HEK293 (cell line): ENCODE results near the gene LSM10.

Experiments
- HOXC10 ChIP-seq: sonication (generic); formaldehyde crosslinking; IDR thresholded peaks from 2 replicates; pipeline ENCODE4 v1.8.1; 2023; ENCODE audit warnings: mild to moderate bottlenecking, missing genetic modification reagents
- KLF1 ChIP-seq: fragments of 450-650 bp; formaldehyde crosslinking; IDR thresholded peaks from 2 replicates; pipeline ENCODE4 v1.5.1; 2016; ENCODE audit warnings: missing biosample characterization, missing genetic modification characterization
- KLF10 ChIP-seq: fragments of 450-650 bp; IDR thresholded peaks from 2 replicates; pipeline ENCODE4 v1.5.1; 2018; ENCODE audit warnings: missing biosample characterization, mild to moderate bottlenecking, missing genetic modification characterization
- MEIS1 ChIP-seq: sonication (generic); formaldehyde crosslinking; IDR thresholded peaks from 2 replicates; pipeline ENCODE4 v1.8.1; 2022; ENCODE audit warnings: missing genetic modification reagents, mild to moderate bottlenecking, borderline replicate concordance
- OVOL3 ChIP-seq: fragments of 450-650 bp; formaldehyde crosslinking; IDR thresholded peaks from 2 replicates; pipeline ENCODE4 v1.5.1; 2016; ENCODE audit warnings: missing biosample characterization, missing genetic modification characterization
- TCF7L2 ChIP-seq: IDR thresholded peaks from 2 replicates; pipeline ENCODE4 v1.6.1; 2011; ENCODE audit warnings: low read depth, mild to moderate bottlenecking, inconsistent platforms, low read length, moderate library complexity, borderline replicate concordance
- WT1 ChIP-seq: fragments of 450-650 bp; formaldehyde crosslinking; IDR thresholded peaks from 2 replicates; pipeline ENCODE4 v1.5.1; 2016; ENCODE audit warnings: missing biosample characterization, missing genetic modification characterization
- YY1 ChIP-seq: fragments of 450-650 bp; formaldehyde crosslinking; IDR thresholded peaks from 2 replicates; pipeline ENCODE4 v1.5.1; 2018; ENCODE audit warnings: missing biosample characterization, missing genetic modification characterization
- ZFP69B ChIP-seq: fragments of 450-650 bp; formaldehyde crosslinking; IDR thresholded peaks from 2 replicates; pipeline ENCODE4 v1.5.1; 2016; ENCODE audit warnings: missing biosample characterization, missing genetic modification characterization
- ZNF132 ChIP-seq: fragments of 450-650 bp; formaldehyde crosslinking; IDR thresholded peaks from 2 replicates; pipeline ENCODE4 v1.5.1; 2017; ENCODE audit warnings: missing biosample characterization, missing genetic modification characterization, borderline replicate concordance
- ZNF133 ChIP-seq: fragments of 450-650 bp; formaldehyde crosslinking; IDR thresholded peaks from 2 replicates; pipeline ENCODE4 v1.5.1; 2016; ENCODE audit warnings: missing biosample characterization, missing genetic modification characterization
- ZNF157 ChIP-seq: fragments of 450-650 bp; formaldehyde crosslinking; IDR thresholded peaks from 2 replicates; pipeline ENCODE4 v1.5.1; 2016; ENCODE audit warnings: missing biosample characterization, missing genetic modification characterization
- ZNF16 ChIP-seq: fragments of 450-650 bp; formaldehyde crosslinking; IDR thresholded peaks from 2 replicates; pipeline ENCODE4 v1.5.1; 2016; ENCODE audit warnings: low read depth, missing biosample characterization, missing genetic modification characterization
- ZNF2 ChIP-seq: fragments of 450-650 bp; formaldehyde crosslinking; IDR thresholded peaks from 2 replicates; pipeline ENCODE4 v1.5.1; 2016; ENCODE audit warnings: missing biosample characterization, missing genetic modification characterization
- ZNF223 ChIP-seq: fragments of 450-650 bp; formaldehyde crosslinking; IDR thresholded peaks from 2 replicates; pipeline ENCODE4 v1.5.1; 2016; ENCODE audit warnings: missing biosample characterization, missing genetic modification characterization
- ZNF239 ChIP-seq: fragments of 450-650 bp; formaldehyde crosslinking; IDR thresholded peaks from 2 replicates; pipeline ENCODE4 v1.5.1; 2016; ENCODE audit warnings: missing biosample characterization, missing genetic modification characterization
- ZNF350 ChIP-seq: fragments of 450-650 bp; formaldehyde crosslinking; IDR thresholded peaks from 2 replicates; pipeline ENCODE4 v1.5.0; 2017; ENCODE audit warnings: missing biosample characterization, mild to moderate bottlenecking, missing genetic modification characterization
- ZNF501 ChIP-seq: fragments of 450-650 bp; formaldehyde crosslinking; IDR thresholded peaks from 2 replicates; pipeline ENCODE4 v1.5.1; 2016; ENCODE audit warnings: missing biosample characterization, missing genetic modification characterization
- ZNF544 ChIP-seq: fragments of 450-650 bp; formaldehyde crosslinking; IDR thresholded peaks from 2 replicates; pipeline ENCODE4 v1.5.0; 2017; ENCODE audit warnings: missing biosample characterization, missing genetic modification characterization
- ZNF626 ChIP-seq: fragments of 450-650 bp; sonication (Bioruptor Pico); formaldehyde crosslinking; IDR thresholded peaks from 2 replicates; pipeline ENCODE4 v1.5.1; 2018; ENCODE audit warnings: missing biosample characterization, missing genetic modification characterization, inconsistent platforms
- ZNF670 ChIP-seq: fragments of 450-650 bp; formaldehyde crosslinking; IDR thresholded peaks from 2 replicates; pipeline ENCODE4 v1.5.1; 2016; ENCODE audit warnings: missing biosample characterization, missing genetic modification characterization, low read depth
- ZNF843 ChIP-seq: fragments of 450-650 bp; formaldehyde crosslinking; IDR thresholded peaks from 2 replicates; pipeline ENCODE4 v1.5.1; 2016; ENCODE audit warnings: missing biosample characterization, missing genetic modification characterization
- TF ChIP-seq, protein P1 (sequence below): fragments of 450-650 bp; formaldehyde crosslinking; optimal IDR thresholded peaks from 2 replicates; pipeline ENCODE3; 2016; ENCODE audit warnings: missing biosample characterization, mild to moderate bottlenecking, missing genetic modification characterization
- TF ChIP-seq, protein P2 (sequence below): fragments of 450-650 bp; formaldehyde crosslinking; IDR thresholded peaks from 2 replicates; pipeline ENCODE4 v1.5.1; 2016; ENCODE audit warnings: missing biosample characterization, missing genetic modification characterization
- TF ChIP-seq, protein P3 (sequence below): fragments of 450-650 bp; formaldehyde crosslinking; IDR thresholded peaks from 2 replicates; pipeline ENCODE4 v1.5.1; 2016; ENCODE audit warnings: missing biosample characterization, missing genetic modification characterization
- TF ChIP-seq, protein P4 (sequence below): sonication (generic); formaldehyde crosslinking; IDR thresholded peaks from 2 replicates; pipeline ENCODE4 v1.8.1; 2022; ENCODE audit warnings: mild to moderate bottlenecking, moderate library complexity, missing genetic modification reagents
- TF ChIP-seq, protein P5 (sequence below): fragments of 450-650 bp; formaldehyde crosslinking; conservative IDR thresholded peaks from 2 replicates; pipeline ENCODE4 v1.5.1; 2016; ENCODE audit warnings: low read depth, missing biosample characterization, missing genetic modification characterization
- TF ChIP-seq, protein P6 (sequence below): fragments of 450-650 bp; formaldehyde crosslinking; IDR thresholded peaks from 2 replicates; pipeline ENCODE4 v1.5.1; 2017; ENCODE audit warnings: missing biosample characterization, missing genetic modification characterization

Gene LSM10

DNA sequence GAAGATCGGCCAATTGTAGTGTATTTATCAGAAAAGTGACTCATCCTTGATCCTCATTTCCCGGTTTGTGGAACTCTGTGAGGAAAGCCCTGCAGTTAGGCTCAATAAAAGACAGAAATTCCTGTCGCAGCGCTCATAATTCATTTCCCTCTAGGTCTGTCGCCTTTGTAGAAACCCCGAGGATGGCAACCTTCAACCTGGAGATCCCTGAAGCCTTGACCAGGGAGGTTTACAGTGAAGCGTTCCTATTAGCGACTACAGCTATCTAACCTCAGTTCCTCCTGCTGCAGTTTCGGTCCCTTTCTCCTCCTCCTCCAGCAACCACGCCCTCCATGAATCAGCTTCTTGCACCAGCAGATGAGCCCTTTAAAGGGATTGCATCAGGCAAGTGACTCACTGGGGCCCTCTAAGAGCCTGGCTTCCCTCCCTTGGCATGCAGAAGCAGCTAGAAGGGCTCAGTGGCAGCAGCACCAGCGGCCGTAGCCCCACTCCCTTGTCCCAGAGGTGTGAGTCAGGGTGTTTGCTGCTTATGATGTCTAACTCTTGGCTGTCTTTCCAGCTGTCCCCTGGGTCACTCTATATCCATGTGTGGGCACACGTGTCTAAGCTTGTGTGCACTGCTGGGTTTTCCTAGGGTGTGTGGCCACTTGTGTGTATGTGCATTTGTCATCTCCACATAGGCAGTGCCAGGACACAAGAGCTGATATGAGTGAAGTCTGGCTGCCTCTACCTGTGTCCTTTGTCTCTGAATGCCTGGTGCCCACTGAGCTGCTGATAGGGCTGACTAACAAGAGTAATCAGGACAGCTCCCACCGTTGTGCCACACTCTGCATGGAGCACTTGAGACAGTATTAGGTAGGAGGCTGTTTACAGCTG is 11.2 kb downstream of the LSM10 start (continued):
- TF ChIP-seq, protein P1, sequence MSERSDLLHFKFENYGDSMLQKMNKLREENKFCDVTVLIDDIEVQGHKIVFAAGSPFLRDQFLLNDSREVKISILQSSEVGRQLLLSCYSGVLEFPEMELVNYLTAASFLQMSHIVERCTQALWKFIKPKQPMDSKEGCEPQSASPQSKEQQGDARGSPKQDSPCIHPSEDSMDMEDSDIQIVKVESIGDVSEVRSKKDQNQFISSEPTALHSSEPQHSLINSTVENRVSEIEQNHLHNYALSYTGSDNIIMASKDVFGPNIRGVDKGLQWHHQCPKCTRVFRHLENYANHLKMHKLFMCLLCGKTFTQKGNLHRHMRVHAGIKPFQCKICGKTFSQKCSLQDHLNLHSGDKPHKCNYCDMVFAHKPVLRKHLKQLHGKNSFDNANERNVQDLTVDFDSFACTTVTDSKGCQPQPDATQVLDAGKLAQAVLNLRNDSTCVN (tag by site-specific recombination) = no peak
- TF ChIP-seq, protein P2, sequence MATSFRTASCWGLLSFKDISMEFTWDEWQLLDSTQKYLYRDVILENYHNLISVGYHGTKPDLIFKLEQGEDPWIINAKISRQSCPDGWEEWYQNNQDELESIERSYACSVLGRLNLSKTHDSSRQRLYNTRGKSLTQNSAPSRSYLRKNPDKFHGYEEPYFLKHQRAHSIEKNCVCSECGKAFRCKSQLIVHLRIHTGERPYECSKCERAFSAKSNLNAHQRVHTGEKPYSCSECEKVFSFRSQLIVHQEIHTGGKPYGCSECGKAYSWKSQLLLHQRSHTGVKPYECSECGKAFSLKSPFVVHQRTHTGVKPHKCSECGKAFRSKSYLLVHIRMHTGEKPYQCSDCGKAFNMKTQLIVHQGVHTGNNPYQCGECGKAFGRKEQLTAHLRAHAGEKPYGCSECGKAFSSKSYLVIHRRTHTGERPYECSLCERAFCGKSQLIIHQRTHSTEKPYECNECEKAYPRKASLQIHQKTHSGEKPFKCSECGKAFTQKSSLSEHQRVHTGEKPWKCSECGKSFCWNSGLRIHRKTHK (tag by site-specific recombination) = no peak
- TF ChIP-seq MEIS1 (CRISPR knock-in tag) = no peak
- TF ChIP-seq TCF7L2 = no peak
- TF ChIP-seq, protein P3, sequence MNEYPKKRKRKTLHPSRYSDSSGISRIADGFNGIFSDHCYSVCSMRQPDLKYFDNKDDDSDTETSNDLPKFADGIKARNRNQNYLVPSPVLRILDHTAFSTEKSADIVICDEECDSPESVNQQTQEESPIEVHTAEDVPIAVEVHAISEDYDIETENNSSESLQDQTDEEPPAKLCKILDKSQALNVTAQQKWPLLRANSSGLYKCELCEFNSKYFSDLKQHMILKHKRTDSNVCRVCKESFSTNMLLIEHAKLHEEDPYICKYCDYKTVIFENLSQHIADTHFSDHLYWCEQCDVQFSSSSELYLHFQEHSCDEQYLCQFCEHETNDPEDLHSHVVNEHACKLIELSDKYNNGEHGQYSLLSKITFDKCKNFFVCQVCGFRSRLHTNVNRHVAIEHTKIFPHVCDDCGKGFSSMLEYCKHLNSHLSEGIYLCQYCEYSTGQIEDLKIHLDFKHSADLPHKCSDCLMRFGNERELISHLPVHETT = peak; percentile 80
- TF ChIP-seq, protein P4, sequence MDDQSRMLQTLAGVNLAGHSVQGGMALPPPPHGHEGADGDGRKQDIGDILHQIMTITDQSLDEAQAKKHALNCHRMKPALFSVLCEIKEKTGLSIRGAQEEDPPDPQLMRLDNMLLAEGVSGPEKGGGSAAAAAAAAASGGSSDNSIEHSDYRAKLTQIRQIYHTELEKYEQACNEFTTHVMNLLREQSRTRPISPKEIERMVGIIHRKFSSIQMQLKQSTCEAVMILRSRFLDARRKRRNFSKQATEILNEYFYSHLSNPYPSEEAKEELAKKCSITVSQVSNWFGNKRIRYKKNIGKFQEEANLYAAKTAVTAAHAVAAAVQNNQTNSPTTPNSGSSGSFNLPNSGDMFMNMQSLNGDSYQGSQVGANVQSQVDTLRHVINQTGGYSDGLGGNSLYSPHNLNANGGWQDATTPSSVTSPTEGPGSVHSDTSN (CRISPR knock-in tag) = 0 out of 2 replicates have a peak, but pooled peaks have one; percentile 29
- TF ChIP-seq, protein P5, sequence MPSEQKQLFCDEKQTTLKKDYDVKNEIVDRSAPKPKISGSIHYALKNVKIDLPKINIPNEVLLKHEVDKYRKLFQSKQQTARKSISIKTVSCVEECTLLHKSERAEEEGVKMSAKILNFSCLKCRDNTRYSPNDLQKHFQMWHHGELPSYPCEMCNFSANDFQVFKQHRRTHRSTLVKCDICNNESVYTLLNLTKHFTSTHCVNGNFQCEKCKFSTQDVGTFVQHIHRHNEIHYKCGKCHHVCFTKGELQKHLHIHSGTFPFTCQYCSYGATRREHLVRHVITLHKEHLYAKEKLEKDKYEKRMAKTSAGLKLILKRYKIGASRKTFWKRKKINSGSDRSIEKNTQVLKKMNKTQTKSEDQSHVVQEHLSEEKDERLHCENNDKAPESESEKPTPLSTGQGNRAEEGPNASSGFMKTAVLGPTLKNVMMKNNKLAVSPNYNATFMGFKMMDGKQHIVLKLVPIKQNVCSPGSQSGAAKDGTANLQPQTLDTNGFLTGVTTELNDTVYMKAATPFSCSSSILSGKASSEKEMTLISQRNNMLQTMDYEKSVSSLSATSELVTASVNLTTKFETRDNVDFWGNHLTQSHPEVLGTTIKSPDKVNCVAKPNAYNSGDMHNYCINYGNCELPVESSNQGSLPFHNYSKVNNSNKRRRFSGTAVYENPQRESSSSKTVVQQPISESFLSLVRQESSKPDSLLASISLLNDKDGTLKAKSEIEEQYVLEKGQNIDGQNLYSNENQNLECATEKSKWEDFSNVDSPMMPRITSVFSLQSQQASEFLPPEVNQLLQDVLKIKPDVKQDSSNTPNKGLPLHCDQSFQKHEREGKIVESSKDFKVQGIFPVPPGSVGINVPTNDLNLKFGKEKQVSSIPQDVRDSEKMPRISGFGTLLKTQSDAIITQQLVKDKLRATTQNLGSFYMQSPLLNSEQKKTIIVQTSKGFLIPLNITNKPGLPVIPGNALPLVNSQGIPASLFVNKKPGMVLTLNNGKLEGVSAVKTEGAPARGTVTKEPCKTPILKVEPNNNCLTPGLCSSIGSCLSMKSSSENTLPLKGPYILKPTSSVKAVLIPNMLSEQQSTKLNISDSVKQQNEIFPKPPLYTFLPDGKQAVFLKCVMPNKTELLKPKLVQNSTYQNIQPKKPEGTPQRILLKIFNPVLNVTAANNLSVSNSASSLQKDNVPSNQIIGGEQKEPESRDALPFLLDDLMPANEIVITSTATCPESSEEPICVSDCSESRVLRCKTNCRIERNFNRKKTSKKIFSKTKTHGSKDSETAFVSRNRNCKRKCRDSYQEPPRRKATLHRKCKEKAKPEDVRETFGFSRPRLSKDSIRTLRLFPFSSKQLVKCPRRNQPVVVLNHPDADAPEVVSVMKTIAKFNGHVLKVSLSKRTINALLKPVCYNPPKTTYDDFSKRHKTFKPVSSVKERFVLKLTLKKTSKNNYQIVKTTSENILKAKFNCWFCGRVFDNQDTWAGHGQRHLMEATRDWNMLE (tag by site-specific recombination) = no peak; the same call in 1 of the 2 replicates
- TF ChIP-seq ZNF133 (tag by site-specific recombination) = no peak
- no peak for TF ChIP-seq ZNF670 (tag by site-specific recombination)
- TF ChIP-seq, protein P6, sequence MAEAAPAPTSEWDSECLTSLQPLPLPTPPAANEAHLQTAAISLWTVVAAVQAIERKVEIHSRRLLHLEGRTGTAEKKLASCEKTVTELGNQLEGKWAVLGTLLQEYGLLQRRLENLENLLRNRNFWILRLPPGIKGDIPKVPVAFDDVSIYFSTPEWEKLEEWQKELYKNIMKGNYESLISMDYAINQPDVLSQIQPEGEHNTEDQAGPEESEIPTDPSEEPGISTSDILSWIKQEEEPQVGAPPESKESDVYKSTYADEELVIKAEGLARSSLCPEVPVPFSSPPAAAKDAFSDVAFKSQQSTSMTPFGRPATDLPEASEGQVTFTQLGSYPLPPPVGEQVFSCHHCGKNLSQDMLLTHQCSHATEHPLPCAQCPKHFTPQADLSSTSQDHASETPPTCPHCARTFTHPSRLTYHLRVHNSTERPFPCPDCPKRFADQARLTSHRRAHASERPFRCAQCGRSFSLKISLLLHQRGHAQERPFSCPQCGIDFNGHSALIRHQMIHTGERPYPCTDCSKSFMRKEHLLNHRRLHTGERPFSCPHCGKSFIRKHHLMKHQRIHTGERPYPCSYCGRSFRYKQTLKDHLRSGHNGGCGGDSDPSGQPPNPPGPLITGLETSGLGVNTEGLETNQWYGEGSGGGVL (tag by site-specific recombination) = peak; percentile 81
- peak; percentile 87 for TF ChIP-seq KLF1 (tag by site-specific recombination)
- TF ChIP-seq KLF10 (tag by site-specific recombination) = peak; percentile 94
- peak; percentile 81 for TF ChIP-seq ZNF501 (tag by site-specific recombination)
- no peak for TF ChIP-seq ZNF239 (tag by site-specific recombination)
- peak; percentile 58; the same call in 1 of the 2 replicates for TF ChIP-seq ZNF843 (tag by site-specific recombination)
- no peak for TF ChIP-seq ZNF157 (tag by site-specific recombination)
- no peak for TF ChIP-seq ZNF626
- TF ChIP-seq OVOL3 = no peak; the same call in 1 of the 2 replicates
- no peak for TF ChIP-seq YY1 (tag by site-specific recombination)
- no peak; the same call in 1 of the 2 replicates for TF ChIP-seq ZNF2 (tag by site-specific recombination)
- TF ChIP-seq ZNF132 (tag by site-specific recombination) = no peak
- no peak for TF ChIP-seq ZNF544 (tag by site-specific recombination)
- peak; percentile 81 for TF ChIP-seq WT1
- peak; percentile 98 for TF ChIP-seq ZFP69B
- no peak for TF ChIP-seq ZNF16
- TF ChIP-seq HOXC10 = no peak; the same call in 1 of the 2 replicates
- no peak for TF ChIP-seq ZNF350 (tag by site-specific recombination)
- TF ChIP-seq ZNF223 (tag by site-specific recombination) = no peak
